SJCRH30 (cell line): Measurements from ENCODE around the gene AP1S3. TPM values are rescaled to one million over a fixed set of nuclear protein-coding genes. Genes with fewer than 3 reads are reported as not detected.
"Not testable (repeated sequence)": the region's sequence is repeated elsewhere in the genome, so short reads cannot be mapped to it uniquely, and the experiment has no call there.

Source experiments
- DNase-seq, 2 experiments: peaks; one replicate each; pipeline ENCODE4 v3.0.0-alpha.2; 2015 to 2020
- H3K27ac ChIP-seq: fragments of 250-450 bp; sonication (Bioruptor Pico); 2 replicates; pipeline ENCODE4 v1.5.1; 2020; ENCODE audit warnings: mild to moderate bottlenecking, moderate library complexity
- H3K27me3 ChIP-seq: fragments of 250-450 bp; sonication (Bioruptor Pico); 2 replicates; pipeline ENCODE4 v1.5.1; 2020; ENCODE audit warnings: mild to moderate bottlenecking, moderate library complexity
- H3K36me3 ChIP-seq: fragments of 250-450 bp; sonication (Bioruptor Pico); 2 replicates; pipeline ENCODE4 v1.5.1; 2020; ENCODE audit warnings: mild to moderate bottlenecking, moderate library complexity
- H3K4me1 ChIP-seq: fragments of 250-450 bp; sonication (Bioruptor Pico); 2 replicates; pipeline ENCODE4 v1.5.1; 2020; ENCODE audit warnings: mild to moderate bottlenecking, moderate library complexity
- H3K4me3 ChIP-seq: fragments of 250-450 bp; sonication (Bioruptor Pico); 2 replicates; pipeline ENCODE4 v1.5.1; 2020; ENCODE audit warnings: mild to moderate bottlenecking, moderate library complexity
- H3K9me3 ChIP-seq: fragments of 250-450 bp; sonication (Bioruptor Pico); replicated peaks from 2 replicates; pipeline ENCODE4 v1.5.1; 2020; ENCODE audit warnings: mild to moderate bottlenecking, moderate library complexity
- total RNA-seq: library from RNA; depleted of rRNA; stranded (reverse); fragments of >200 nt; shearing (Covaris generic); gene quantifications from 2 replicates; pipeline ENCODE4 v1.2.3, GENCODE V29; 2014

AP1S3 gene
- total RNA-seq, 1 experiment from 2014 or later, result not detected

GRCh38 chr2:223771475-223771874, 65.9 kb downstream of the AP1S3 start:
- H3K4me3 ChIP-seq, result no peak overlapping the region
- no peaks in the 10 kb centered on the region for H3K4me1 ChIP-seq
- no peak overlapping the region for H3K27ac ChIP-seq
- no peaks in the 10 kb centered on the region for H3K9me3 ChIP-seq
- H3K36me3 ChIP-seq, result no peaks in the 10 kb centered on the region
- DNase-seq, result no peak
- 0 out of 2 replicates have a peak, but pooled peaks cover 3% of the 10 kb centered on the region for H3K27me3 ChIP-seq

- no peak overlapping the region for H3K4me3 ChIP-seq
Measured at GRCh38 chr2:223768179-223768578, 69.2 kb downstream of the AP1S3 start.

GRCh38 chr2:223767341-223767740, 70.0 kb downstream of the AP1S3 start:
- H3K4me3 ChIP-seq, result no peak overlapping the region
- no peaks in the 10 kb centered on the region for H3K36me3 ChIP-seq
- no peaks in the 10 kb centered on the region for H3K4me1 ChIP-seq
- H3K27ac ChIP-seq, result no peak overlapping the region
- H3K27me3 ChIP-seq, result no peaks in the 10 kb centered on the region
- no peaks in the 10 kb centered on the region for H3K9me3 ChIP-seq
- DNase-seq, result no peak

More at GRCh38 chr2:223768179-223768578, 69.2 kb downstream of the AP1S3 start:
- H3K4me1 ChIP-seq, result no peaks in the 10 kb centered on the region
- no peak for DNase-seq
- no peaks in the 10 kb centered on the region for H3K36me3 ChIP-seq
- no peaks in the 10 kb centered on the region for H3K27me3 ChIP-seq
- H3K9me3 ChIP-seq, result no peaks in the 10 kb centered on the region
- no peak overlapping the region for H3K27ac ChIP-seq

- Histone ChIP-seq H3K27me3 (no peaks in the 10 kb centered on the region), H3K4me1 (no peaks in the 10 kb centered on the region), H3K27ac (no peak overlapping the region), H3K9me3 (no peaks in the 10 kb centered on the region), H3K4me3 (no peak overlapping the region), H3K36me3 (no peaks in the 10 kb centered on the region)
- no peak for DNase-seq
Measured at GRCh38 chr2:223765221-223765785, 72.1 kb downstream of the AP1S3 start.

- H3K27ac ChIP-seq, result no peak overlapping the region
- H3K4me1 ChIP-seq, result no peaks in the 10 kb centered on the region; the same call in 1 of the 2 replicates
- H3K27me3 ChIP-seq, result no peaks in the 10 kb centered on the region
- no peaks in the 10 kb centered on the region for H3K36me3 ChIP-seq
- H3K4me3 ChIP-seq, result no peak overlapping the region
- H3K9me3 ChIP-seq, result no peaks in the 10 kb centered on the region
- DNase-seq, result no peak
Measured at GRCh38 chr2:223764796-223765195, 72.6 kb downstream of the AP1S3 start.

GRCh38 chr2:223762853-223763252, 74.5 kb downstream of the AP1S3 start:
- H3K27ac ChIP-seq, result no peak overlapping the region

GRCh38 chr2:223761746-223762145, 75.6 kb downstream of the AP1S3 start:
- not testable (repeated sequence) for H3K27me3 ChIP-seq, DNase-seq, H3K36me3 ChIP-seq, H3K27ac ChIP-seq, H3K4me1 ChIP-seq, H3K4me3 ChIP-seq, H3K9me3 ChIP-seq

More at GRCh38 chr2:223762853-223763252, 74.5 kb downstream of the AP1S3 start:
- Histone ChIP-seq H3K4me3 (no peak overlapping the region), H3K9me3 (no peaks in the 10 kb centered on the region), H3K27me3 (no peaks in the 10 kb centered on the region), H3K36me3 (no peaks in the 10 kb centered on the region), H3K4me1 (no peaks in the 10 kb centered on the region; the same call in 1 of the 2 replicates)
- no peak for DNase-seq

DNA sequence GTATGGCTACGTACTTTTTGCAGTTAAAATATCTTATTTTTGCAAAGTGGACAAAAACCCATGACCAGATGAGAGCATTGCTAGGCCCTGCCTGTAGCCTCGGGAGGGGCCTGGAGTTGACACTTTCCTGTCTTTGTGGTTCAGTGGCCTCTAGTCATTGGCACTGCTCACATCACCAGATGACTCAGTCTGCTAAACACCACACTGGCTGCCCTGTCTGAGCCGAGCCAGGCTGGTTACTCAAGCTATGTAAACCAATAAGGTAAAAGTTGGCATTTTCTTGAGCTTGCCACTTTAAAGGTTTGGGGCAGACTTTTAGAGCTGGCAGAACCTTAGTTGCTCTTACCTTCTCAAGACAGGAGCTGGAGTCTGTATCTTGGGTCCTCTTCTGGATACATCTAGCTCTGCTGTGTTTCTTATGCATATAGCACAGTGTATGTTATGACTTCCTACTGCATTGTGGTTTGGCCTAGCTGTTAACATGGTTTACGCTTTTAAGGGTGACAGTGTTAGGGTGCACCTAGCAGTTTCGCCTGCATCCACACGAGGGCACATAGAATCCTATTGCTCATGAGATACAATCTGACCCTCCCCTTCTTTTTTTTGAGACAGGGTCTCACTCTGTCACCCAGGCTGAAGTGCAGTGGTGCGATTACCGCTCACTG, 76.4 kb downstream of the AP1S3 start:
- no peaks in the 10 kb centered on the region; the same call in 1 of the 2 replicates for H3K4me1 ChIP-seq
- peak; percentile 16 to 19 for DNase-seq
- no peaks in the 10 kb centered on the region for H3K9me3 ChIP-seq
- H3K36me3 ChIP-seq, result no peaks in the 10 kb centered on the region
- no peaks in the 10 kb centered on the region for H3K27me3 ChIP-seq
- H3K27ac ChIP-seq, result no peak overlapping the region
- H3K4me3 ChIP-seq, result no peak overlapping the region

- Histone ChIP-seq H3K36me3 (no peaks in the 10 kb centered on the region), H3K27me3 (no peaks in the 10 kb centered on the region), H3K9me3 (no peaks in the 10 kb centered on the region), H3K27ac (no peak overlapping the region), H3K4me3 (no peak overlapping the region), H3K4me1 (no peaks in the 10 kb centered on the region; the same call in 1 of the 2 replicates)
- DNase-seq, result no peak
Measured at GRCh38 chr2:223759569-223760430, 77.6 kb downstream of the AP1S3 start.

DNA sequence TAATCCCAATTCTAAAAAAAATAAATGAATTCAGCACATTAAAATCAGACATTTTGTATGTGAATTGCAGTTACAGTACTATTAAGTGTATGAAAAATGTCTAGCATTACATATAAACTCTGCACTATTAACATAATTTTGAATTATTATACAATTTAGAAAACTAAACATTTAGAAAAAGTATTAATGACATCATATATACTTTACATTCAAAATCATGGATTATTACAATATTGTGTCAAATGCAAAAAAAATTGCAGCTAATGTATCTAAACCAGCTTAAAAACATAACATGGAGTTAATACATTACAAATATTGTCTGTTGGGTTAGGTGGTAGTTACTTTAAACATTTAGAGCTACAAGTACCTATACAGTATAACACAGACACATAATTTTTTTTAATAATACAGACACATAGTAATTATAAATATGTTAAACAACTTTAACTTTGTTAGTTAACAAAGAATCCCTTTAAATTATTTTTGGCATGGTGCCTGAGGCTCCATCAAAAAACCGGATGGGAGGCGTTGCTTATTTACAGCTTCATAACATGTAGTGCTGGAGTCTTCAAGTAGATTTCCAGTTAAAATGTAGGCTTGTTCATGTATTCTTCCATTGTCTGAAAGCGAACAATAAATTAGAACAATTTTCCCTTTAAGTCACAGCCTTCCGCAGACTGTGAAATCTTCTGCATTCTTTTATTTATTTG, 79.1 kb downstream of the AP1S3 start:
- H3K4me3 ChIP-seq, result no peak overlapping the region
- no peaks in the 10 kb centered on the region for H3K36me3 ChIP-seq
- H3K27me3 ChIP-seq, result no peaks in the 10 kb centered on the region; the same call in 1 of the 2 replicates
- no peak for DNase-seq
- no peak overlapping the region for H3K27ac ChIP-seq
- no peaks in the 10 kb centered on the region; the same call in 1 of the 2 replicates for H3K4me1 ChIP-seq
- no peaks in the 10 kb centered on the region for H3K9me3 ChIP-seq

DNA sequence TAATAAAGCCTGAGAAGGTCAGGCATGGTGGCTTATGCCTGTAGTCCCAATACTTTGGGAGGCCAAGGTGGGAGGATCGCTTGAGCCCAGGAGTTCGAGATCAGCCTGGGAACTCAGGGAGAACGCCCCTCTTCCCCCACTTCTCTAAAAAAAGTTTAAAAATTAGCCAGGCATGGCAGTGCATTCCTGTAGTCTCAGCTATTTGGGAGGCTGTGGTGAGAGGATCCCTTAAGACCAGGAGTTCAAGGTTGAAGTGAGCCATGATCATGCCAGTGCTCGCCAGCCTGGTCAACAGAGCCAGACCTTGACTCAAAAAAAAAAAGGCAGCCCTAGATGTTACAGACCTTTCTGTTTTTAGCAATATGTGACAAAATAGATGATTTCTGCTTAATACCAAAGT, 83.4 kb downstream of the AP1S3 start:
- H3K36me3 ChIP-seq, result no peaks in the 10 kb centered on the region

GRCh38 chr2:223751012-223751411, 86.4 kb downstream of the AP1S3 start:
- Histone ChIP-seq H3K4me3 (no peak overlapping the region), H3K9me3 (no peaks in the 10 kb centered on the region), H3K36me3 (no peaks in the 10 kb centered on the region), H3K27me3 (no peaks in the 10 kb centered on the region; the same call in 1 of the 2 replicates), H3K4me1 (no peaks in the 10 kb centered on the region), H3K27ac (no peak overlapping the region)
- no peak for DNase-seq

More for the DNA sequence above, 83.4 kb downstream of the AP1S3 start:
- Histone ChIP-seq H3K27me3 (no peaks in the 10 kb centered on the region; the same call in 1 of the 2 replicates), H3K9me3 (no peaks in the 10 kb centered on the region), H3K27ac (no peak overlapping the region), H3K4me3 (no peak overlapping the region), H3K4me1 (no peaks in the 10 kb centered on the region)
- no peak for DNase-seq

DNA sequence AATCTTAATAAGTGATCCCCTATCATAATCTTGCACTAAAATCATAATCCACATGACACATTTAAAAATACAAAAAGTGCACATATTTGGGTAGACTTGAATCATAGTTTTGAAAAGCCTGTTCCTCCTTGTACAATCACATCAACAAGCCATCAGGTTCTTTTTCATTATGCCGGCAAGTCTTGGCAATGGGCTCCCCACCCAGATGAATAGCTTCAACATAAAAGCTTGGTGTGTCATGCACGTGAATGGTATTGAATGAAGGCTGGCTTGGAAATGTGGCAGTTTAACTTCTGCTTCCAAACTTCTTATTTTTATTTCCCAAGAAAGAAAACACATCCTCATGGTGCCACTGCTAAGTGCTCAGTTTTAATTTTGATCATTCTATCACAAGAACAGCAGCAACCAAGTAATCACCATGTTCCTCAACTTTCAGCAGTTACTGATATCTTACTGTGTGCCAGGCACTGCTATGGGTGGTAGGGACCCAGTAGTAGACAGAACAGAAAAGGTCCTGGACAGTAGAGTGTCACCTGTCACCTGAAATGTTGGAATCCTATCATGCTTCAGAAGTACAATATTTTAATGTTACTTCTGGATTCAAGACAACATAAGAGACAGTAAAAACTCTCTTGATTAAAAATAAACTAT, 89.9 kb downstream of the AP1S3 start:
- no peak overlapping the region for H3K27ac ChIP-seq
- H3K9me3 ChIP-seq, result no peaks in the 10 kb centered on the region
- no peak overlapping the region for H3K4me3 ChIP-seq
- DNase-seq, result no peak
- H3K36me3 ChIP-seq, result no peaks in the 10 kb centered on the region
- no peaks in the 10 kb centered on the region for H3K4me1 ChIP-seq
- H3K27me3 ChIP-seq, result no peaks in the 10 kb centered on the region

GRCh38 chr2:223746611-223747010, 90.8 kb downstream of the AP1S3 start:
- H3K27me3 ChIP-seq, result no peaks in the 10 kb centered on the region
- H3K4me3 ChIP-seq, result no peak overlapping the region
- DNase-seq, result no peak
- no peaks in the 10 kb centered on the region for H3K36me3 ChIP-seq
- H3K9me3 ChIP-seq, result no peaks in the 10 kb centered on the region
- H3K4me1 ChIP-seq, result no peaks in the 10 kb centered on the region
- H3K27ac ChIP-seq, result no peak overlapping the region
